HG03103 (cell line): ENCODE data around the gene FAM222B.
"Not testable (repeated sequence)": the region's sequence is repeated elsewhere in the genome, so short reads cannot be mapped to it uniquely, and the experiment has no call there.

Experiments used
- ATAC-seq: cut with Tn5 transposase; IDR thresholded peaks from one replicate; pipeline ENCODE4 v1.9.1; 2021; ENCODE audit warnings: low read depth; ENCODE audit not compliant: unreplicated experiment

Gene FAM222B

DNA sequence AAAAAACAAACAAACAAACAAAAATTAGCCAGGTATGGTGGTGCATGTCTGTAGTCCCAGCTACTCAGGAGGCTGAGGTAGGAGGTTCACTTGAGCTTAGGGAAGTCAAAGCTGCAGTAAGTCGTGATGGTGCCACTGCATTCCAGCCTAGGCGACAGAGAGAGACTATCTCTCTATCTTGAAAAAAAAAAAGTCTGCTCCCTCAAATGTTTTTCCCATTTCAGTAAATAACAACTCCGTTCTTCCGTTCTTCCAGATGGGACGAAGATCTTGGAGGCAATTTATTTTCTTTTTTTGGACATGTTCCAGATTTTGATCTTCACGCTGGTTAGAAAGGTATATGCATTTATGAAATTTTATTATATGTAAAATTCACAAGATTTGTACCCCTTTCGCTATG is 31.2 kb upstream of the FAM222B start:
- ATAC-seq: no peak

DNA sequence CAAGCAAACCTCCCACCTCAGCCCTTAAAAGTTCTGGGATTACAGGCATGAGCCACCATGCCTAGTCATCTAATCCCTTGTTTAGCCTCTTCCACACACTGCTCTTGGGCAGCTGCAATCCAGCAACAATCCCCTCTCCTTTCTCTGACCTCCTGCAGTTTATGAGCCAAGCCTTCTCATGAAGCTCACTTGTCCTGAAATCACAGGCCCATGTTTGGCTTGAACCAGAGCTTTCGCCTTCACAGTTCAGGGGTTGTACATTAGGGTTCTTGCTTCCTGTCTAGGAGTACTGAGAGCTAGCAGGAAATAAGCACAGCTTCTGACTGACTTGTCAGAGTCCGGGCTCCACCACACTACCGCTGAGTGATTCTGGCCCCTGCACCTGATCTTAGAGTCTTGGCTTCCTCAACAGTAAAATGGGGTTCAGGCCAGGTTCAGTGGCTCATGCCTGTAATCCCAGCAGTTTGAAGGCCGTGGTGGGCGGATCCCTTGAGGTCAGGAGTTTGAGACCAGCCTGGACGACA is 28.5 kb upstream of the FAM222B start:
- ATAC-seq: peak; percentile 95

DNA sequence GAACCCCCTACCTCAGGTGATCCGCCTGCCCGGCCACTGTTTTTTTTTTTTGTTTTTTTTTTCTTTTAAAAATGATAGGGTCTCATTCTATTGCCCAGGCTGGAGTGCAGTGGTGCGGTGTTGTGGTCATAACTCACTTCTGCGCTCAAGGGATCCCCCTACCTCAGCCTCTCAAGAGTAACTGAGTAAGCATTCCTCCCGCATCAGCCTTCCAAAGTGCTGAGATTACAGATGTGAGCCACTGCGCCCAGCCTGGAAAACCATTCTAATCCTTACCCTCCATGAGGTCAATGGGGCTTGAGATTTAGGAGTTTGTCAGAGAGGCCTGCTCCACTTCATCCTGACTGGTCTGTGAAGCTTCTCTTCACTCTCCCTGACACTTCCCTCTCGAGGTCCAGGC is 24.7 kb upstream of the FAM222B start:
- ATAC-seq: no peak

DNA sequence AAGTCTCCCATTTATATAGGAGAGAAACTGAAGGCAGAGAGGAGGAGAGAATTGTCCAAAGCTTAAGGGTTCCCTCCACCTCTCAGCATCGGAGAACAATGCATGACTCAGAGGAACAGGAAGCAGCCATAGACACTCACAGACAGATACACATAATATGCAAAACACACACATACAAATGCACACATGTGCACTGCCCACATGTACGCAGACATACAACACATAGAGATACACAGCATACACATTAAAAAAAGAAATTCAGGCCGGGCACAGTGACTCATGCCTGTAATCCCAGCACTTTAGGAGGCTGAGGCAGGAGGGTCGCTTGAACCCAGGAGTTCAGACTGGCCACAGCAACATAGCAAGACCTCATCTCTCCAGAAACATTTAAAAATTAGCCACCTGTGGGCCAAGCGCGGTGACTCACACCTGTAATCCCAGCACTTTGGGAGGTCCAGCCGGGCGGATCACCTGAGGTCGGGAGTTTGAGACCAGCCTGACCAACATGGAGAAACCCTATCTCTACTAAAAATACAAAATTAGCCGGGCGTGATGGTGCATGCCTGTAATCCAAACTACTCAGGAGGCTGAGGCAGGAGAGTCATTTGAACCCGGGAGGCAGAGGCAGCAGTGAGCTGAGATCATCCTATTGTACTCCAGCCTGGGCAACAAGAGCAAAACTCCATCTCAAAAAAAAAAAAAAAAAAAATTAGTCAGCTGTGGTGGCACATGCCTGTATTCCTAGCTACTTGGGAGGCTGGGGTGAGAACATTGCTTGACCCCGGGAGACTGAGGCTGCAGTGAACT is 23.6 kb upstream of the FAM222B start:
- ATAC-seq: no peak

DNA sequence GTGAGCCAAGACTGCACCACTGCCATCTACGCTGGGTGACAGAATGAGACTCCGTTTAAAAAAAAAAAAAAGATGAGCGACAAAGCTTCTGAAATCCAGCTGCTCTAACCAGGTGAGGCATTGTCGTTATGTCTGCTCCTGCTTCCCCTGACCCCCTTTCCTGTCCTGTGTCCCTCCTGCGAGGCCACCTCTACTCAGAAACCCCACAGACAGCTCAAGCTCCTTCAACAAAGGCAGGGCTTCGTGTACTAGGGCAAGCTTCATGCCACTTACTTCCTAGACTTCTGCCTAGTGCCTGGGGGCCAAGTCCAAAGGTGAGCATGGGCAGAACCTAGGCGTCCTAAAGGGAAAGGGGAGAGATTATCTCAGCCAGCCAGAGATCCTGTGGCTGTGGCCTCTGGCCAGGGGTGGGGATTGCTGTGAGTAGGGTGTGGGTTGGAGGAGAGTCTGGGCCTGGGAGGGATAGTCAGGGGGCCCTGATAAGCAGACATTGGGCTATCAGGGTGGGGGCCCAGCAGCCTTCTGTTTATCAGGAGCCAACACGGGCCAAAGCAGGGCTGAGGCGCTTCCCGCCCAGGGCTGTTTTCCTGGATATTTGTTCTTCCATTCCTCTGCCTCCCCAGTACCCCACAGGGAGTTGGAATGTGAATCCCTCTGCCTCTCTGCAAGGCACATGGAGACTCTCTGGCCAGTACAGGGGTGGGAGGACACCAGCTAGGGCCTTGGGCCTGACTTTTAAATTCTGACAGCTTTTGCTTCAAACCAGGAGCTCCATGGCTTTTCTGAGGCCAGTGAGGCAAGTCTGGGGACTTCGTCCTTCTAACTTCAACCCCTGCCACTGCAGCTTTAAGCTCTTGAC is 22.6 kb upstream of the FAM222B start:
- no peak for ATAC-seq

DNA sequence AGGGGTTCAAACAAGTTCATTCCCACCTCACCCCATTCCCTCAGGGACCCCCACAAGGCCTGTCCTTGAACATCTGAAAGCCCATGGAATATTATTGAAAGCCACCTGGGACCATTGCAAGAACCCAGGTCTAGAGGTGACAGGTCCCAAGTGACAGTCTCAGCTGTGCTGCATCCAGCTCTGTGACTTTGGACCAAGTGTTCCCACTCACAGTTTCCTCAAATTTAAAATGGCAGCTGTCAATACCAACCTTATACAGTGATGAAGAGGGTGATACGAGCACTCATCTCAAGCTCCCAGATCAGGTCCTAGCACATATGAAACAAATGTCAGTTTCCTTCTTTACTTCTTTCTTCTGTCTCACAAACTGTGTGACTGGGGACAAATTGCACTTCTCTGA is 21.4 kb upstream of the FAM222B start:
- ATAC-seq: no peak

DNA sequence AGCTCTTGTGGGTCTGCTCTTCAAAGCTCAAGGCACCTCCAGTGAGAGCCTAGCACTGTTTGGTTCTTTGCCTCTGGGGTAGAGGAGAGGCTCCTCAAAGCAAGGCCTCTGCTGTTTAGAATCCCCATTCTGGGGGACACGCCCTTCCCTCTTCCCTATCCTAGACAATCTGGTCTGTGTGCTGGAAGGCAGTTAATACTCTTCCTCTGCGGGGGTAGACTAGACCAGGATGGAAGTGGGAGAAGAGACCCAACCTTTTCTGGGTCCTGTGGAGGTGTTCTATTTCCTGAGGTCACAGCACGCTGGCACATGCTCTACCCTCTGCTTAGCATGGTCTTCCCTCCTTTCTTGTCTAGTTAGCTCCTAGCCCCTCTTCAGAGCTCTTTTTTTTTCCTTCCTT is 20.0 kb upstream of the FAM222B start:
- no peak for ATAC-seq

DNA sequence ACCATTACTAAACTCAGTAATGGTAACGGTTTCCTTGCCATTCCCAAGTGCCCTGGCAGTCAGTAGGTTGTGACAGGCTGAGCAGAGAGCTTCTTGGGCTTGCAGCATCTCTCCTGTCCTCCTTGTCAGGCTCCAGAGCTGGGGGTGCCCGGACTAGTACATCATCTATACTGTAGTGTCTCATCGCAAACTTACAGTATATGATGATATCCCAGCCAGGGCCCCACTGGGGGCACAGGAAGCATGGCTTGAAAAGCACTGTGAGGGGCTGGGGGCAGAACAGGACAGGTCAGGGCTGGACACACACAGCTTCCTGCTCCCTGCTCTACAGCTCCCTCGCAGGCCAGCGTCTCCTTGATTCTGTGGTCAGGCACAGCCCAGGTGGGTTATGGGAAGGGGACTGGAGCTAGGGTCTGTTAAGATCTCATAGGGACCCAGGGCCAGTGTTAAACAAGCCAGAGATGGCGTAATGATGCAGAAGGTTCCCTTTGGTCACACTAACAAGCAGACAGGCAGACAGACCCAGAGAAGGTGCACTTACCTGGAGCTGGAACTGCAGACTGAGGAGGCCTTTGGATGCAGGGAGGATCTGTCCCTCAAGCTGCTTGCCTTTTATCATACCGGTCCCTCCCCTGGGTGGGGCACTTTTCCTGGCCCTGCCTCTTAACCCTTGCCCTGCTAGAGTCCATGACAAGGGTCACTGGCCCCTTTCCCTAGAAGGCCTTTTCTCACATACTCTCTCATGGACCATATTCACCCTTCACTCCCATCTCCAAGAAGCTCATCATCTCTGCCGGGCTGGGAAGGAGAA is 19.0 kb upstream of the FAM222B start:
- ATAC-seq: no peak

DNA sequence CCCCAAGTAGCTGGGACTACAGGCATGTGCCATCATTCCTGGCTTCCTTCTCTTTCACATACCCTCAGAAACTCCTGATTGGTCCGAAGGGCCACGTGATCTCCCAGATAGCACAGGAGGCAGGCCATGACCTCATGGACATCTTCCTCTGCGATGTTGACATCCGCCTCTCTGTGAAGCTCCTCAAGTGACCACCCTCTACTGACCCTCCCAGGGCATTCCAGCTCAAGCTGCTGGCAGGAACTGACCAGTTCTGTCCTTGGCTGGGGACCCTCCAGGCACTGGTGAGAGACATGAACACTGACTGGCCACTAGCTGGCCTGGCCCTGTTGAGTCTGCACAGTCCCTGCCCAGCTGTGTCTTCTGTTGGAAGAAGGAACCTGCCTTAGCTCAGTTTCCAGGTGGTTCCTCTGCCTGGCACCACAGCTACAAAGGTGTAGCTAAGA is 17.8 kb upstream of the FAM222B start:
- ATAC-seq: no peak

DNA sequence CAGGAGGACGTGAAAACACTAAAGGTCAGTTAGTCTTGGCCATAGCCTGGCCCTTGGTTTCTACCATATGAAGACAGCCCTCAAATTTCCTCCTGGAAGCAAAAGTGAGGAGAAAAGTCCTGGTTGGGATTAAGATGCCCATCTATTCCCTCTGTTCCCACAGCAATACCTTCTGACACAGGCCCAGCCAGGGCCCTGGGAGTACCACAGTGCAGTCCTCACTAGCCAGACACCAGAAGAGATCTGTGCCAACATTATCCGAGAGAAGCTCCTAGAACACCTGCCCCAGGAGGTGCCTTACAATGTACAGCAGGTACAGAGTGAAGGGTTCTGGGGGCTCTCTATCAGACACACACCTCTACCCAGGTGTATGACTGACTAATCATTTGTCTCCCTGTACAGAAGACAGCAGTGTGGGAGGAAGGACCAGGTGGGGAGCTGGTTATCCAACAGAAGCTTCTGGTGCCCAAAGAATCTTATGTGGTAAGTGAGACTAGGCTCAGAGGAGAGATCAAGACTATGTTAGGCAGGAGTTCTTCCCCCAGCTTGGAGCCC is 16.3 kb upstream of the FAM222B start:
- ATAC-seq: no peak

DNA sequence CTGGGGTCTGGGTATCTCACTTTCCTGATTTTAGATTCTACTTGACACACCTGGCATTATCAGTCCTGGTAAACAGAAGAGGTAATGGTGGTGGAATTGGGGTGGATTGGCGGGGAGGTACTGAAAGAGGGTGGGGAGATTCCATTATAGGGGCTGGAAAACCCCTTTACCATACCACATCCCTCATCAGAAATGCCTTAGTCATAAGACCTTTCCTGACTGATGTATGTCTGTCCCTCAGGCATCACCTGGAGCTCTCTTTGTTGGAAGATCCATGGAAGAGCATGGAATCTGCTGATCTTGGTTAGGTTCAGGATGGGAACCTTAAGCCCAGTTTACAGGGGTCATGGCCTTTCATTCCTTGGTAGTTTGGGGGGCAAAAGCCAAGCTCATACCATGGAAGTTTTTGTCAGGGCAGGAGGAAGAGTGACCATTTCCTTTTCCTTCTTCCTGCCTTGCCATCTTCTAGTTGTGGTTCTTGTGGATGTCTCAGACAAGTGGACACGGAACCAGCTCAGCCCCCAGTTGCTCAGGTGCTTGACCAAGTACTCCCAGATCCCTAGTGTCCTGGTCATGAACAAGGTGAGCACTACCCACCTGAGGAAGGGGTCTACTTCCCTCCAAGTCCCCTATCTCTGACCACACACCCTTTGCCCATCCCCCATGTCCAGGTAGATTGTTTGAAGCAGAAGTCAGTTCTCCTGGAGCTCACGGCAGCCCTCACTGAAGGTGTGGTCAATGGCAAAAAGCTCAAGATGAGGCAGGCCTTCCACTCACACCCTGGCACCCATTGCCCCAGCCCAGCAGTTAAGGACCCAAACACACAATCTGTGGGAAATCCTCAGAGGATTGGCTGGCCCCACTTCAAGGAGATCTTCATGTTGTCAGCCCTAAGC is 15.6 kb upstream of the FAM222B start:
- no peak for ATAC-seq

DNA sequence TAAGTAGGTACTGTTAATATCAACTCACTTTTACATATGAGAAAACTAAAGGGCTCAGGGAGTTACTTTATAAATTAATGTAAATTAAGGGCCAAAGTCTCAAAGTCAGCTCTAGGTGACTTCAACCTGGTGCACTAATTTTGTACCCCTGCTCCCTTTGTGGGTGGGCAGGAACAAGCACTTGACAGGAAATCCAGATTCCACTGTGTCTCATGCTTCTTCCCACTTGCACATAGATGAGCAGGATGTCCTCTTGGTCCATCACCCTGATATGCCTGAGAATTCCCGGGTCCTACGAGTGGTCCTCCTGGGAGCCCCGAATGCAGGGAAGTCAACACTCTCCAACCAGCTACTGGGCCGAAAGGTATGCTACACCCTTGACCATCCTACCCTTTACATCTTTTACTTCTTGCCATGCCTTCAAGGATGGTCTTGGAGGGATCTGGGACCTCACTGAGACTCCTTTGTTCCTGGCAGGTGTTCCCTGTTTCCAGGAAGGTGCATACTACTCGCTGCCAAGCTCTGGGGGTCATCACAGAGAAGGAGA is 13.5 kb upstream of the FAM222B start:
- ATAC-seq: no peak

DNA sequence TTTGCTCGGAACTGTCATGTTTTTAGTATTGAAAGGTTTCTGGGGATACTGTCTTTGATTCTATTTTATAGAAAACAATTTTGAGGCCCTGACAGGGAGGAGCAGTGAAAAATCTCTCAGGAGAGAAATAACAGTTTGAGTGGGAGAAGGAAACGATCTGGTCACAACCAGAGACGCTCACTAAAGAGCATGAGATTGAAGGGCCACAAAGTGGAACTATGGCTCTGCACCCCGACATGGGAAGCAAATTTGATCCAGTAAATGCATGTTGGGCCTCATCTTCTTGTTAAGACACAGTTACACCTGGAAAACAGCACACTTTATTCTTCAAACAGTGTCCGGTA is 12.7 kb upstream of the FAM222B start:
- no peak for ATAC-seq

DNA sequence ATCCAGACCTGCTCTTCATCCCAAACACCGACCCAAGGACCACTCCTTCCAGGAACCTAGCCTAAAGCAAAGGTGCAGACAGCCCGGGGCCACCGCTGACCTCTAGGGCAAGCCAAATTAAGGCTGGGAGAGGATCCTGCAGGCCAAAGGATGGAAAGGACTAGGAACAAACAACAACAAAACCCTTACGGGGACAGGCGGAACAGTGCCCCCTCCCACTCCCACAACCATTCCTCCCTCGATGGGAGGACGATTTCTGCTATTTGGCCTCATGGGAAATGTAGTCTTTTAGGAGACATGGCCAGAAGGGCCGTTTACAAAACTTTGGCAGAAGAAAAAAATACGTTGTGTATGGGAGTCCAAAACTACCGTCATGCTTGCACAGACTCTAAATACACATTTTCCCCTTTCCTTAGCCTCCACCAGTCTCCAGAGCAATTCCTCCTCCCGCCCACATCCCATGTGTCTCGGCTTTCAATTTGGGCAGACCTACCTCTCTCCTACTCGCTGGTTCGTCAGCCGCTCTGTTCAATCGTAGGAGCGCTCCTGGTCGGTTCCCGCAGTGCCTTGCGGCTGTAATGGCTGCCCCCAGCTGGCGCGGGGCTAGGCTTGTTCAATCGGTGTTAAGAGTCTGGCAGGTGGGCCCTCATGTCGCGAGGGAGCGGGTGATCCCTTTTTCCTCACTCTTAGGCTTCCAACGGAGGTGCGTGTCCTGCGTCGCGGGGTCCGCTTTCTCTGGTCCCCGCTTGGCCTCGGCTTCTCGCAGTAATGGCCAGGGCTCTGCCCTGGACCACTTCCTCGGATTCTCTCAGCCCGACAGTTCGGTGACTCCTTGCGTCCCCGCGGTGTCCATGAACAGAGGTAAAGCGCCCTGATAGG is 12.1 kb upstream of the FAM222B start, which contains the start of gene ERAL1:
TSS of gene ERAL1 (plus strand) at position 560 of the 879 bp plus-strand sequence. CDS start at position 579, 19 bp downstream.
- ATAC-seq: peak; percentile 93

DNA sequence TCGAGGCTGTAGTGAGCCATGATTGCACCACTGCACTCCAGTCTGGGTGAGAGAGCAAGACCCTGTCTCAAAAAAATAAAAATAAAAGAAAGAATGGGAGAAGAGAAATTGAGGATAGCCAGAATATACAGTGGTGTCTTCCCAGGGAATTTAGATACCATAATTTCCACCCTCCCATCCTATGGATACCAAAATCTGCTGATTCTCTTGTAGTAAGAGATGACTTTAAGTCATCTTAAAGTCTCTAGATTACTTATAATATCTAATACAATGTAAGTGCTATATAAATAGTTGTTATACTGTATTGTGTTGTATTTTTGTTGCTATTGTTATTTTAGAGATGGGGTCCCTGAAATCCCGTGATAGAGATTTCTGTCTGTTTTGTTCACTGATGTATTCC is 10.7 kb upstream of the FAM222B start:
- ATAC-seq: no peak

DNA sequence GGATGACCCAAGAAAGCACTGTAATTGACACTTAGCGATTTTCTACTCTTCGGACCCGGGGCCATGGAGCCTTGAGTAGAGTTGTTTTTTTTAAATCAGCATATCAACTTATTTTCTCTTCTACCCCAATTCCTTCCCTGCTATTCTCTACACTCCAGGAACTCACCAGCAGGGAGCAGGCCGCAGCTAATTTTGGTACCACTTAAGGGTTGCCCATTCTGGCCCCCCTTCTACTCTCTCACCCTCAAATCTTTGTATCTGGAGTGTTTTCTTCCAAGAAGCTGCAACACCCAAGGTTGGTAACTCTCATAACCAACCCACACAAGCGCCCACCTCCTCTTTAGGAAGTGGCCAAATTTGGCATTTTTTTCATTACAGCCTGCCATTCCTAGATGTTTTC is 6.7 kb upstream of the FAM222B start:
- ATAC-seq: no peak

DNA sequence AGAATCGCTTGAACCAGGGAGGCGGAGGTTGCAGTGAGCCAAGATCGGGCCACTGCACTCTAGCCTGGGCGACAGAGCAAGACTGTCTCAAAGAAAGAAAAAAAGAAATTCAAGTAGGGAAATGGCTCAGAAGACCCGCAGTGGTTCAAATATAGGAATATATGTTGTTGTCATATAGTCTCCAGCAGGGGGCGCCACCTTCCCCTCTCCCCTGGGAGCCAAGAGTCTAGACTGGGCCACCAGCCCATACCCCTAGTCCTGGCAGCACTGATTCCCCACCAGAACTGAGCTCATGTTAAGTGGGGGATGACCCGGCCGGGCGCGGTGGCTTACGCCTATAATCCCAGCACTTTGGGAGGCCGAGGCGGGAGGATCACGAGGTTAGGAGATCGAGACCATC is 6.1 kb upstream of the FAM222B start:
- not testable (repeated sequence) for ATAC-seq

DNA sequence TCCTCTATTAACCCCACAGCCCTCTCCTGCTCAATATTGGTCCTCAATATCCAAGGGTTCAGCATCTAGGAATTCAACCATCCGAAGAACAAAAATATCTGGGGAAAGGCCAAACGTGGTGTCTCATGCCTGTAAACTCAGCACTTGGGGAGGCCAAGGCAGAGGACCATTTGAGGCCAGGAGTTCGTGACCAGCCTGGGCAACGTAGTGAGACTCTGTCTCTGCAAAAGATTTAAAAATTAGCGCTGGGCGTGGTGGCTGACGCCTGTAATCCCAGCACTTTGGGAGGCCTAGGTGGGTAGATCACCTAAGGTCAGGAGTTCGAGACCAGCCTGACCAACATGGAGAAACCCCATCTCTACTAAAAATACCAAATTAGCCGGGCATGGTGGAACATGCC is 4.1 kb upstream of the FAM222B start:
- not testable (repeated sequence) for ATAC-seq
